K562 (cell line): ENCODE data around the gene ST3GAL3. TPM values are rescaled to one million over a fixed set of nuclear protein-coding genes. Genes with fewer than 3 reads are reported as not detected.
A peak's percentile ranks its signal among the peaks of the same experiment; 100 is the strongest.

Experiments used
- ATF6 ChIP-seq: sonication (generic); formaldehyde crosslinking; IDR thresholded peaks from 2 replicates; pipeline ENCODE4 v1.4.0; 2020; ENCODE audit warnings: mild to moderate bottlenecking, missing genetic modification reagents
- DEAF1 ChIP-seq: fragments of 450-650 bp; formaldehyde crosslinking; IDR thresholded peaks from 2 replicates; pipeline ENCODE4 v1.4.0; 2020; ENCODE audit warnings: mild to moderate bottlenecking, moderate library complexity
- FOXJ2 ChIP-seq: fragments of 200-800 bp; sonication (Bioruptor generic); IDR thresholded peaks from 2 replicates; pipeline ENCODE4 v1.6.1; 2016; ENCODE audit warnings: missing genetic modification characterization, missing compliant biosample characterization
- IRF2 ChIP-seq: sonication (generic); formaldehyde crosslinking; IDR thresholded peaks from 2 replicates; pipeline ENCODE4 v1.8.1; 2022; ENCODE audit warnings: mild to moderate bottlenecking, missing genetic modification reagents
- MGA ChIP-seq: fragments of 450-650 bp; IDR thresholded peaks from 2 replicates; pipeline ENCODE4 v1.6.1; 2016; ENCODE audit warnings: mild to moderate bottlenecking, moderate library complexity
- SAP30 ChIP-seq: fragments of 200-600 bp; sonication (generic); IDR thresholded peaks from 2 replicates; pipeline ENCODE4 v1.6.1; 2012; ENCODE audit warnings: borderline replicate concordance, low read depth, mild to moderate bottlenecking, moderate library complexity, low read length, control low read depth, inconsistent platforms; ENCODE audit not compliant: insufficient read depth, poor library complexity, severe bottlenecking
- ZBTB1 ChIP-seq: sonication (generic); formaldehyde crosslinking; IDR thresholded peaks from 2 replicates; pipeline ENCODE4 v1.8.1; 2023; ENCODE audit warnings: missing genetic modification reagents, low read depth, mild to moderate bottlenecking, borderline replicate concordance
- ZBTB9 ChIP-seq: fragments of 450-650 bp; formaldehyde crosslinking; IDR thresholded peaks from 2 replicates; pipeline ENCODE4 v1.4.0; 2020; ENCODE audit warnings: mild to moderate bottlenecking, moderate library complexity
- ZSCAN29 ChIP-seq: fragments of 450-650 bp; IDR thresholded peaks from 2 replicates; pipeline ENCODE4 v1.6.1; 2017
- polyA plus RNA-seq, 8 experiments: library from polyadenylated mRNA; depleted of rRNA in 4 of 8; stranded (reverse) in 5 of 8; unstranded in 3 of 8; fragments of >200 nt; fragmentation: Nextera tagmentation in 2 of 8; fragmentation: Illumina TruSeq in 1 of 8; extraction: Ambion mirVana in 2 of 8; extraction: Trizol in 1 of 8; gene quantifications; 2 replicates each; pipeline versions ENCODE4 v1.2.1 to v1.2.3, GENCODE V29; 2011 to 2014; ENCODE audit warnings: inconsistent platforms in 1 of 8, missing spikeins in 1 of 8
- total RNA-seq, 7 experiments: library from RNA; depleted of rRNA in 6 of 7; stranded (reverse); fragments of >200 nt in 6 of 7; fragmentation: Illumina TruSeq in 2 of 7; extraction: Trizol in 2 of 7; gene quantifications; 2 replicates each; pipeline versions ENCODE4 v1.2.1 to v1.2.3, GENCODE V29; 2011 to 2021; ENCODE audit warnings: low replicate concordance in 1 of 7

Gene ST3GAL3
- total and polyA plus RNA-seq, 9 of the 15 experiments (the other 6 are each of a cell fraction or from before 2014, with no cell fraction given) = 1.2 to 18.9 (median 11.0) TPM

GRCh38 chr1:43707190-43708001 is at the start of gene ST3GAL3 (continued):
- TF ChIP-seq ATF6 (CRISPR knock-in tag) = 0 out of 2 replicates have a peak, but pooled peaks have one; percentile 79
- peak; percentile 88 for TF ChIP-seq ZBTB9 (CRISPR knock-in tag)
- TF ChIP-seq IRF2 (CRISPR knock-in tag) = no peak; the same call in 1 of the 2 replicates
- peak; percentile 96 for TF ChIP-seq SAP30
- TF ChIP-seq ZSCAN29 = no peak
- no peak for TF ChIP-seq FOXJ2 (tag)
- no peak for TF ChIP-seq DEAF1 (CRISPR knock-in tag)
- peak; percentile 41 for TF ChIP-seq ZBTB1 (CRISPR knock-in tag)
- peak; percentile 97 for TF ChIP-seq MGA
